ENCODE measurements around the gene BABAM2. TPM values are rescaled to one million over a fixed set of nuclear protein-coding genes. Genes with fewer than 3 reads are reported as not detected.

Gene BABAM2
- total RNA-seq, 2 donors from 2014 or later = 36.4 to 40.9 TPM

GRCh38 chr2:28305202-28305601 lies 414.7 kb downstream of the BABAM2 start:
- H3K36me3 Mint-ChIP-seq (ENCODE audit: low read depth) = peaks cover 15% of the 10 kb centered on the region
- peaks cover 7% of the 10 kb centered on the region for H3K9me3 Mint-ChIP-seq
- Histone ChIP-seq H3K27me3 (ENCODE audit: control insufficient read depth, insufficient read depth, low read length, poor library complexity, severe bottlenecking) (no peaks in the 10 kb centered on the region), H3K9ac (ENCODE audit: extremely low read depth, low read length, poor library complexity, severe bottlenecking) (no peak overlapping the region), H3K9me3 (ENCODE audit: control insufficient read depth, low read length) (peaks cover 11% of the 10 kb centered on the region), H3K4me3 (ENCODE audit: low read length) (no peak overlapping the region), H3K27ac (ENCODE audit: low read depth, low read length) (no peak overlapping the region), H3K4me1 (ENCODE audit: control insufficient read depth, insufficient read depth, low read length) (no peaks in the 10 kb centered on the region), H3K36me3 (ENCODE audit: control insufficient read depth, insufficient read depth, low read length) (no peaks in the 10 kb centered on the region)
- H3K27me3 Mint-ChIP-seq (ENCODE audit: insufficient read depth) = no peaks in the 10 kb centered on the region
- DNase-seq = no peak
- H3K4me3 Mint-ChIP-seq = no peak overlapping the region
- H3K27ac Mint-ChIP-seq = no peak overlapping the region
- WGBS, 2 experiments (ENCODE audit: insufficient coverage in 1 of 2, insufficient read length in 1 of 2) = no CpG with 5 or more reads among the region's 1 CpG
- TF ChIP-seq, protein P1, sequence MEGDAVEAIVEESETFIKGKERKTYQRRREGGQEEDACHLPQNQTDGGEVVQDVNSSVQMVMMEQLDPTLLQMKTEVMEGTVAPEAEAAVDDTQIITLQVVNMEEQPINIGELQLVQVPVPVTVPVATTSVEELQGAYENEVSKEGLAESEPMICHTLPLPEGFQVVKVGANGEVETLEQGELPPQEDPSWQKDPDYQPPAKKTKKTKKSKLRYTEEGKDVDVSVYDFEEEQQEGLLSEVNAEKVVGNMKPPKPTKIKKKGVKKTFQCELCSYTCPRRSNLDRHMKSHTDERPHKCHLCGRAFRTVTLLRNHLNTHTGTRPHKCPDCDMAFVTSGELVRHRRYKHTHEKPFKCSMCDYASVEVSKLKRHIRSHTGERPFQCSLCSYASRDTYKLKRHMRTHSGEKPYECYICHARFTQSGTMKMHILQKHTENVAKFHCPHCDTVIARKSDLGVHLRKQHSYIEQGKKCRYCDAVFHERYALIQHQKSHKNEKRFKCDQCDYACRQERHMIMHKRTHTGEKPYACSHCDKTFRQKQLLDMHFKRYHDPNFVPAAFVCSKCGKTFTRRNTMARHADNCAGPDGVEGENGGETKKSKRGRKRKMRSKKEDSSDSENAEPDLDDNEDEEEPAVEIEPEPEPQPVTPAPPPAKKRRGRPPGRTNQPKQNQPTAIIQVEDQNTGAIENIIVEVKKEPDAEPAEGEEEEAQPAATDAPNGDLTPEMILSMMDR (conservative IDR thresholded peaks at IDR 0.05) = no peak
- H3K4me1 Mint-ChIP-seq = no peaks in the 10 kb centered on the region

GRCh38 chr2:28310107-28310506 lies 419.6 kb downstream of the BABAM2 start:
- no peak for DNase-seq
- WGBS, 2 experiments (ENCODE audit: insufficient coverage in 1 of 2, insufficient read length in 1 of 2) = 93 to 100% methylated on average over 1 to 2 of the region's 2 CpGs
- Mint-ChIP-seq H3K4me1 (peaks cover 4% of the 10 kb centered on the region), H3K4me3 (no peak overlapping the region), H3K36me3 (ENCODE audit: low read depth) (peaks cover 11% of the 10 kb centered on the region), H3K27me3 (ENCODE audit: insufficient read depth) (no peaks in the 10 kb centered on the region), H3K9me3 (peaks cover 3% of the 10 kb centered on the region), H3K27ac (no peak overlapping the region)
- Histone ChIP-seq H3K27ac (ENCODE audit: low read depth, low read length) (no peak overlapping the region), H3K4me3 (ENCODE audit: low read length) (no peak overlapping the region), H3K9me3 (ENCODE audit: control insufficient read depth, low read length) (peaks cover 5% of the 10 kb centered on the region), H3K36me3 (ENCODE audit: control insufficient read depth, insufficient read depth, low read length) (no peaks in the 10 kb centered on the region), H3K4me1 (ENCODE audit: control insufficient read depth, insufficient read depth, low read length) (no peaks in the 10 kb centered on the region), H3K9ac (ENCODE audit: extremely low read depth, low read length, poor library complexity, severe bottlenecking) (no peak overlapping the region), H3K27me3 (ENCODE audit: control insufficient read depth, insufficient read depth, low read length, poor library complexity, severe bottlenecking) (no peaks in the 10 kb centered on the region)
- TF ChIP-seq, protein P1 (conservative IDR thresholded peaks at IDR 0.05) = no peak

DNA sequence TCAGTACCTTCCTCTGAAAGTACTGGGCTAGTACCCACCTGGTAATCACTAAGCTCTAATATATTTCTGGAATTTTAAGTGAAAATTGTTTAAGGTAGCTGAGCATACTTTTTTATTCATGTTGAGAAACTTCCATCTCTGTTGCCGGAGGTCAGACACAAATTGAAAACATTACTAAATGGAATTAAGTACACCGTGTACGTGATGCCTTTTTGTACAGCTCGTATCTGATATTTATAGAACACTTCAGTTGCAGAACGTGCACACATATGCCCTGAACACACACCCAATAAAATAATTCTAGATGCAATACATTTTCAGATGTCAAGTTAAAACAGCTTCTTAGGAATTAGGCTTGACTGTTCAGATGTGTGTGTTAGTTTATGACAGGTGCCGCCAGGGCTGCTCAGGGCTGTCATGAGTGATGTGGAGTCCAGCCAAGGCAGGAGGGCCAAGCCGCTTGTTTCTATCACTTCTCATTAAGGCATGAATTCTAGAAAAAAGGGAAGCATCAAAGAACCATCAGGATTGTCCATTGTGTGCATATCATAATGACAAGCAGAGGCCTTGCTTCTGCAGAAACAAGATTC lies 421.2 kb downstream of the BABAM2 start:
- no peak overlapping the region for H3K27ac ChIP-seq (ENCODE audit: low read depth, low read length)
- Mint-ChIP-seq H3K9me3 (no peaks in the 10 kb centered on the region), H3K4me1 (peaks cover 4% of the 10 kb centered on the region), H3K27me3 (ENCODE audit: insufficient read depth) (no peaks in the 10 kb centered on the region), H3K36me3 (ENCODE audit: low read depth) (peaks cover 8% of the 10 kb centered on the region), H3K4me3 (no peak overlapping the region), H3K27ac (no peak overlapping the region)
- no peak overlapping the region for H3K9ac ChIP-seq (ENCODE audit: extremely low read depth, low read length, poor library complexity, severe bottlenecking)
- TF ChIP-seq, protein P1 (conservative IDR thresholded peaks at IDR 0.05) = no peak
- H3K27me3 ChIP-seq (ENCODE audit: control insufficient read depth, insufficient read depth, low read length, poor library complexity, severe bottlenecking) = no peaks in the 10 kb centered on the region
- no peaks in the 10 kb centered on the region for H3K9me3 ChIP-seq (ENCODE audit: control insufficient read depth, low read length)
- H3K4me3 ChIP-seq (ENCODE audit: low read length) = no peak overlapping the region
- WGBS, 2 experiments (ENCODE audit: insufficient coverage in 1 of 2, insufficient read length in 1 of 2) = 95 to 97% methylated on average over 4 to 7 of the region's 7 CpGs
- no peak for DNase-seq
- H3K36me3 ChIP-seq (ENCODE audit: control insufficient read depth, insufficient read depth, low read length) = no peaks in the 10 kb centered on the region
- H3K4me1 ChIP-seq (ENCODE audit: control insufficient read depth, insufficient read depth, low read length) = no peaks in the 10 kb centered on the region

All from endodermal cell (in vitro differentiated cells).